Activated CD8-positive, alpha-beta T cell treated with anti-CD3 and anti-CD28 coated beads for 36 hours (primary cell): Measurements from ENCODE around the gene ZMIZ1. TPM values are rescaled to one million over a fixed set of nuclear protein-coding genes. Genes with fewer than 3 reads are reported as not detected.

Experiments
- ATAC-seq: fragments of 200-7000 bp; cut with Tn5 transposase; one replicate; pipeline ENCODE4 v1.10.0; 2021; ENCODE audit warnings: mild to moderate bottlenecking, moderate library complexity
- CTCF ChIA-PET: fragments of 350-600 bp; sonication (Branson Sonifier 250); formaldehyde crosslinking; loops from one replicate; lab custom pipeline; 2021; ENCODE audit warnings: antibody characterized with exemption; lab: Charles Lee
- POLR2A ChIA-PET: fragments of 350-600 bp; sonication (Branson Sonifier 250); formaldehyde crosslinking; loops from one replicate; lab custom pipeline; 2021; ENCODE audit warnings: antibody characterized with exemption; lab: Charles Lee
- DNase-seq: peaks from one replicate; pipeline ENCODE4 v3.0.0-alpha.2; 2020
- H3K27ac Mint-ChIP-seq: one replicate; pipeline ENCODE4 v1.8.0; 2021; ENCODE audit warnings: mild to moderate bottlenecking, mixed read lengths
- H3K27me3 Mint-ChIP-seq: one replicate; pipeline ENCODE4 v1.8.0; 2021; ENCODE audit warnings: mixed read lengths
- H3K36me3 Mint-ChIP-seq: one replicate; pipeline ENCODE4 v1.8.0; 2021; ENCODE audit warnings: low read depth, mixed read lengths
- H3K4me1 Mint-ChIP-seq: one replicate; pipeline ENCODE4 v1.8.0; 2021; ENCODE audit warnings: low read depth, mixed read lengths
- H3K4me3 Mint-ChIP-seq: one replicate; pipeline ENCODE4 v1.8.0; 2021; ENCODE audit warnings: mild to moderate bottlenecking, moderate library complexity, mixed read lengths
- H3K9me3 Mint-ChIP-seq: one replicate; pipeline ENCODE4 v1.8.0; 2021; ENCODE audit warnings: mixed read lengths
- CTCF ChIP-seq: fragments of 200-600 bp; IDR thresholded peaks from one replicate; pipeline ENCODE4 v1.8.0; 2022; ENCODE audit warnings: antibody characterized with exemption, mild to moderate bottlenecking
- intact Hi-C: fragments of 100-400 bp; cut with micrococcal nuclease; formaldehyde crosslinking; loops from one replicate; pipeline ENCODE4 v1.10.0; 2022
- total RNA-seq, 2 experiments: library from RNA; stranded (reverse); gene quantifications; one replicate each; pipeline ENCODE4 v1.2.3, GENCODE V29; 2021

Gene ZMIZ1
- total RNA-seq, 2 experiments from 2014 or later = 46.5 to 52.2 TPM

DNA sequence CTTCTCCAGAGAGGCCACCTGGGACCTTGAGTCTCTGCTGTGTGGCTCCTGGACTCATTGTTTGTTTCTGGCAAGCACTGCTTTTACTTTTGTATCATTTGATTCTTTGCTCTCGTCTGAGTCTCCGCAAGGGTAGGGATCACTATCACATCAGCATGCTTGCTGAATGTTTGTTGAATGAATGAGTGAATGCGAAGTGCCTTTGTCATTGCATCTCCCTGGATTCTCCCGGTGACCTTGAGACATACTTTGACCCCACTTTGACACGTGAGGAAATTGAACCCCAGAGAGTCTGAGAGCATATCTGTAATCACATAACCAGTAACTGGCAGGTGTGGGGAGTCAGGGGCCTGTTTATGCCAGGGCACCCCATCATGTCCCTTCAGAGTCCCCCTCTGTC is 92.8 kb downstream of the ZMIZ1 start:
- Mint-ChIP-seq H3K4me3 (no peak overlapping the region), H3K27ac (no peak overlapping the region), H3K9me3 (no peaks in the 10 kb centered on the region), H3K36me3 (no peaks in the 10 kb centered on the region), H3K4me1 (no peaks in the 10 kb centered on the region), H3K27me3 (no peaks in the 10 kb centered on the region)
- ChIA-PET POLR2A (no interaction called here), CTCF (no interaction called here)
- intact Hi-C loops = no loop called here
- no peak for TF ChIP-seq CTCF
- ATAC-seq = no peak
- no peak for DNase-seq

GRCh38 chr10:79162022-79162421 is 93.3 kb downstream of the ZMIZ1 start:
- no peak overlapping the region for H3K4me3 Mint-ChIP-seq
- intact Hi-C loops = no loop called here
- POLR2A ChIA-PET = no interaction called here
- H3K36me3 Mint-ChIP-seq = no peaks in the 10 kb centered on the region
- ATAC-seq (no peak), DNase-seq (no peak)
- no peak for TF ChIP-seq CTCF
- no peak overlapping the region for H3K27ac Mint-ChIP-seq
- CTCF ChIA-PET = no interaction called here
- H3K4me1 Mint-ChIP-seq = no peaks in the 10 kb centered on the region
- no peaks in the 10 kb centered on the region for H3K9me3 Mint-ChIP-seq
- H3K27me3 Mint-ChIP-seq = no peaks in the 10 kb centered on the region

GRCh38 chr10:79162861-79163665 is 94.3 kb downstream of the ZMIZ1 start:
- POLR2A ChIA-PET = no interaction called here
- Mint-ChIP-seq H3K4me1 (no peaks in the 10 kb centered on the region), H3K4me3 (no peak overlapping the region), H3K36me3 (no peaks in the 10 kb centered on the region), H3K9me3 (no peaks in the 10 kb centered on the region), H3K27ac (no peak overlapping the region), H3K27me3 (no peaks in the 10 kb centered on the region)
- intact Hi-C loops = no loop called here
- no peak for TF ChIP-seq CTCF
- DNase-seq (no peak), ATAC-seq (no peak)
- CTCF ChIA-PET = interaction anchor here (0.8 kb wide), 1 partner anchor 16 kb away, joined by 3 read pairs; no protein-coding TSS in a partner anchor

- H3K4me1 Mint-ChIP-seq = no peaks in the 10 kb centered on the region
- intact Hi-C loops = no loop called here
- no peak for TF ChIP-seq CTCF
- CTCF ChIA-PET = interaction anchor here (0.8 to 1.1 kb wide), 2 partner anchors 17 to 32 kb away, joined by 3 to 5 read pairs; no protein-coding TSS in a partner anchor
- H3K4me3 Mint-ChIP-seq = no peak overlapping the region
- no peak overlapping the region for H3K27ac Mint-ChIP-seq
- POLR2A ChIA-PET = no interaction called here
- no peak for ATAC-seq
- DNase-seq = no peak
- no peaks in the 10 kb centered on the region for H3K9me3 Mint-ChIP-seq
- H3K27me3 Mint-ChIP-seq = no peaks in the 10 kb centered on the region
- no peaks in the 10 kb centered on the region for H3K36me3 Mint-ChIP-seq
Observed at GRCh38 chr10:79163666-79163975, 94.9 kb downstream of the ZMIZ1 start.

DNA sequence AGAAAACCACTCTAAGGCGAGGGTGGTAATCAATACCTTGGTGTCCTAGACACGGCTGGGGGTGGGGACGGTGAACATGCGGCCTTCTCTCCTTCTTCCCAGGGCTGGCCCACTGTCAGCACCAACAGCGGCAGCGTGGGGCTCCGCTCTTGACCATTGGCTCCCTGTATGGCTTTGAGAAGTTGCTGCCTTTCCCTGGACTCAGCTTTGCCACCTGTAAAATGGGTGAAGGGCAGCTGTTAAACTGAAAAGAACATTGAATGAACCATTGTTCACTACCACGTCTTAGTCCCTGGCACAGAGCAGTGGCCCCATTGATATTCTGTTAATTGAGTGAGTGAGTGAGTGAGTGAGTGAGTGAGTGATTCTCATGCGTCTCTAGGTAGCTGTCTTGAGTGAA is 95.3 kb downstream of the ZMIZ1 start:
- CTCF ChIA-PET = interaction anchor here (1.1 kb wide), 1 partner anchor 31 kb away, joined by 5 read pairs; no protein-coding TSS in a partner anchor
- POLR2A ChIA-PET = no interaction called here
- DNase-seq (no peak), ATAC-seq (no peak)
- H3K27ac Mint-ChIP-seq = no peak overlapping the region
- no peak overlapping the region for H3K4me3 Mint-ChIP-seq
- no peak for TF ChIP-seq CTCF
- intact Hi-C loops = no loop called here
- H3K36me3 Mint-ChIP-seq = no peaks in the 10 kb centered on the region
- H3K4me1 Mint-ChIP-seq = no peaks in the 10 kb centered on the region
- H3K27me3 Mint-ChIP-seq = no peaks in the 10 kb centered on the region
- no peaks in the 10 kb centered on the region for H3K9me3 Mint-ChIP-seq
